ENCODE measurements around the gene ZFPM1.
"Not testable (repeated sequence)": the region's sequence is repeated elsewhere in the genome, so short reads cannot be mapped to it uniquely, and the experiment has no call there.

The ZFPM1 gene

GRCh38 chr16:88468275-88469129 is 15.4 kb downstream of the ZFPM1 start:
- 44 to 62% methylated on average over 12 to 16 of the region's 20 CpGs for WGBS, 2 experiments (ENCODE audit: insufficient coverage in 2 of 2)
- Histone ChIP-seq H3K9me3 (ENCODE audit: control insufficient read depth, low read length) (no peaks in the 10 kb centered on the region), H3K36me3 (ENCODE audit: control insufficient read depth, insufficient read depth, low read length) (no peaks in the 10 kb centered on the region), H3K4me3 (ENCODE audit: extremely low read depth, insufficient read depth, low read length, poor library complexity, severe bottlenecking) (no peak overlapping the region), H3K4me1 (ENCODE audit: control insufficient read depth, insufficient read depth, low read length, poor library complexity, severe bottlenecking) (peaks cover 25% of the 10 kb centered on the region), H3K27ac (ENCODE audit: low read depth, low read length, severe bottlenecking) (no peak overlapping the region)

- 84 to 90% methylated on average over 9 to 18 of the region's 19 CpGs for WGBS, 2 experiments (ENCODE audit: insufficient coverage in 2 of 2)
- H3K27ac ChIP-seq (ENCODE audit: low read depth, low read length, severe bottlenecking): no peak overlapping the region
- no peak overlapping the region for H3K4me3 ChIP-seq (ENCODE audit: extremely low read depth, insufficient read depth, low read length, poor library complexity, severe bottlenecking)
- no peaks in the 10 kb centered on the region for H3K36me3 ChIP-seq (ENCODE audit: control insufficient read depth, insufficient read depth, low read length)
- no peaks in the 10 kb centered on the region for H3K9me3 ChIP-seq (ENCODE audit: control insufficient read depth, low read length)
- H3K4me1 ChIP-seq (ENCODE audit: control insufficient read depth, insufficient read depth, low read length, poor library complexity, severe bottlenecking): peaks cover 24% of the 10 kb centered on the region
Measured at GRCh38 chr16:88469615-88470395, 16.7 kb downstream of the ZFPM1 start.

GRCh38 chr16:88470396-88470680 is 17.3 kb downstream of the ZFPM1 start:
- H3K9me3 ChIP-seq (ENCODE audit: control insufficient read depth, low read length); H3K27ac ChIP-seq (ENCODE audit: low read depth, low read length, severe bottlenecking); H3K4me3 ChIP-seq (ENCODE audit: extremely low read depth, insufficient read depth, low read length, poor library complexity, severe bottlenecking); H3K36me3 ChIP-seq (ENCODE audit: control insufficient read depth, insufficient read depth, low read length): not testable (repeated sequence)
- peaks cover 20% of the 10 kb centered on the region for H3K4me1 ChIP-seq (ENCODE audit: control insufficient read depth, insufficient read depth, low read length, poor library complexity, severe bottlenecking)
- 100% methylated on average over 2 of the region's 13 CpGs for WGBS, 2 experiments (ENCODE audit: insufficient coverage in 2 of 2)

- H3K9me3 ChIP-seq (ENCODE audit: control insufficient read depth, low read length); H3K36me3 ChIP-seq (ENCODE audit: control insufficient read depth, insufficient read depth, low read length); H3K27ac ChIP-seq (ENCODE audit: low read depth, low read length, severe bottlenecking); H3K4me3 ChIP-seq (ENCODE audit: extremely low read depth, insufficient read depth, low read length, poor library complexity, severe bottlenecking): not testable (repeated sequence)
- WGBS, 2 experiments (ENCODE audit: insufficient coverage in 2 of 2): 90 to 97% methylated on average over 13 of the region's 24 CpGs
- H3K4me1 ChIP-seq (ENCODE audit: control insufficient read depth, insufficient read depth, low read length, poor library complexity, severe bottlenecking): peaks cover 20% of the 10 kb centered on the region
Measured at GRCh38 chr16:88470696-88471095, 17.6 kb downstream of the ZFPM1 start.

GRCh38 chr16:88471115-88471514 is 18.0 kb downstream of the ZFPM1 start:
- no peaks in the 10 kb centered on the region for H3K36me3 ChIP-seq (ENCODE audit: control insufficient read depth, insufficient read depth, low read length)
- no peak overlapping the region for H3K27ac ChIP-seq (ENCODE audit: low read depth, low read length, severe bottlenecking)
- no peak overlapping the region for H3K4me3 ChIP-seq (ENCODE audit: extremely low read depth, insufficient read depth, low read length, poor library complexity, severe bottlenecking)
- no peaks in the 10 kb centered on the region for H3K9me3 ChIP-seq (ENCODE audit: control insufficient read depth, low read length)
- H3K4me1 ChIP-seq (ENCODE audit: control insufficient read depth, insufficient read depth, low read length, poor library complexity, severe bottlenecking): peaks cover 19% of the 10 kb centered on the region
- 96 to 97% methylated on average over 17 of the region's 17 CpGs for WGBS, 2 experiments (ENCODE audit: insufficient coverage in 2 of 2)

GRCh38 chr16:88471575-88471974 is 18.5 kb downstream of the ZFPM1 start:
- H3K4me3 ChIP-seq (ENCODE audit: extremely low read depth, insufficient read depth, low read length, poor library complexity, severe bottlenecking): no peak overlapping the region
- H3K27ac ChIP-seq (ENCODE audit: low read depth, low read length, severe bottlenecking): no peak overlapping the region
- peaks cover 15% of the 10 kb centered on the region for H3K4me1 ChIP-seq (ENCODE audit: control insufficient read depth, insufficient read depth, low read length, poor library complexity, severe bottlenecking)
- no peaks in the 10 kb centered on the region for H3K36me3 ChIP-seq (ENCODE audit: control insufficient read depth, insufficient read depth, low read length)
- no peaks in the 10 kb centered on the region for H3K9me3 ChIP-seq (ENCODE audit: control insufficient read depth, low read length)
- 93 to 94% methylated on average over 16 of the region's 16 CpGs for WGBS, 2 experiments (ENCODE audit: insufficient coverage in 2 of 2)

- H3K36me3 ChIP-seq (ENCODE audit: control insufficient read depth, insufficient read depth, low read length): no peaks in the 10 kb centered on the region
- no peak overlapping the region for H3K27ac ChIP-seq (ENCODE audit: low read depth, low read length, severe bottlenecking)
- WGBS, 2 experiments (ENCODE audit: insufficient coverage in 2 of 2): 97 to 98% methylated on average over 8 to 9 of the region's 12 CpGs
- H3K9me3 ChIP-seq (ENCODE audit: control insufficient read depth, low read length): no peaks in the 10 kb centered on the region
- H3K4me1 ChIP-seq (ENCODE audit: control insufficient read depth, insufficient read depth, low read length, poor library complexity, severe bottlenecking): peaks cover 11% of the 10 kb centered on the region
- H3K4me3 ChIP-seq (ENCODE audit: extremely low read depth, insufficient read depth, low read length, poor library complexity, severe bottlenecking): no peak overlapping the region
Measured at GRCh38 chr16:88472069-88472468, 19.0 kb downstream of the ZFPM1 start.

GRCh38 chr16:88472637-88473205 is 19.6 kb downstream of the ZFPM1 start:
- no peak overlapping the region for H3K27ac ChIP-seq (ENCODE audit: low read depth, low read length, severe bottlenecking)
- peaks cover 6% of the 10 kb centered on the region for H3K4me1 ChIP-seq (ENCODE audit: control insufficient read depth, insufficient read depth, low read length, poor library complexity, severe bottlenecking)
- H3K4me3 ChIP-seq (ENCODE audit: extremely low read depth, insufficient read depth, low read length, poor library complexity, severe bottlenecking): no peak overlapping the region
- 87 to 97% methylated on average over 14 to 18 of the region's 22 CpGs for WGBS, 2 experiments (ENCODE audit: insufficient coverage in 2 of 2)
- H3K9me3 ChIP-seq (ENCODE audit: control insufficient read depth, low read length): no peaks in the 10 kb centered on the region
- H3K36me3 ChIP-seq (ENCODE audit: control insufficient read depth, insufficient read depth, low read length): no peaks in the 10 kb centered on the region

- no peak overlapping the region for H3K4me3 ChIP-seq (ENCODE audit: extremely low read depth, insufficient read depth, low read length, poor library complexity, severe bottlenecking)
- no peak overlapping the region for H3K27ac ChIP-seq (ENCODE audit: low read depth, low read length, severe bottlenecking)
- H3K36me3 ChIP-seq (ENCODE audit: control insufficient read depth, insufficient read depth, low read length): no peaks in the 10 kb centered on the region
- H3K4me1 ChIP-seq (ENCODE audit: control insufficient read depth, insufficient read depth, low read length, poor library complexity, severe bottlenecking): peaks cover 3% of the 10 kb centered on the region
- WGBS, 2 experiments (ENCODE audit: insufficient coverage in 2 of 2): 93% methylated on average over 26 to 35 of the region's 43 CpGs
- no peaks in the 10 kb centered on the region for H3K9me3 ChIP-seq (ENCODE audit: control insufficient read depth, low read length)
Measured at GRCh38 chr16:88473666-88474534, 20.8 kb downstream of the ZFPM1 start.

- WGBS, 2 experiments (ENCODE audit: insufficient coverage in 2 of 2): 95 to 96% methylated on average over 13 of the region's 13 CpGs
- no peak overlapping the region for H3K27ac ChIP-seq (ENCODE audit: low read depth, low read length, severe bottlenecking)
- peaks cover 3% of the 10 kb centered on the region for H3K4me1 ChIP-seq (ENCODE audit: control insufficient read depth, insufficient read depth, low read length, poor library complexity, severe bottlenecking)
- no peak overlapping the region for H3K4me3 ChIP-seq (ENCODE audit: extremely low read depth, insufficient read depth, low read length, poor library complexity, severe bottlenecking)
- no peaks in the 10 kb centered on the region for H3K36me3 ChIP-seq (ENCODE audit: control insufficient read depth, insufficient read depth, low read length)
- no peaks in the 10 kb centered on the region for H3K9me3 ChIP-seq (ENCODE audit: control insufficient read depth, low read length)
Measured at GRCh38 chr16:88475037-88475436, 22.0 kb downstream of the ZFPM1 start.

Data from mesodermal cell (in vitro differentiated cells).